K562 (cell line): ENCODE results near the gene TMPO. TPM values are rescaled to one million over a fixed set of nuclear protein-coding genes. Genes with fewer than 3 reads are reported as not detected.
A peak's percentile ranks its signal among the peaks of the same experiment; 100 is the strongest.

Source experiments
- CREB5 ChIP-seq: fragments of 250-450 bp; sonication (Bioruptor Pico); IDR thresholded peaks from 2 replicates; pipeline ENCODE4 v1.5.0; 2020; ENCODE audit warnings: mild to moderate bottlenecking
- EP400 ChIP-seq: fragments of 450-650 bp; IDR thresholded peaks from 2 replicates; pipeline ENCODE4 v1.6.1; 2017; ENCODE audit warnings: antibody characterized with exemption, mild to moderate bottlenecking, moderate library complexity
- ETS1 ChIP-seq: conservative IDR thresholded peaks from 2 replicates; pipeline ENCODE4 v1.6.1; 2011; ENCODE audit warnings: low read depth, mild to moderate bottlenecking, low read length; ENCODE audit not compliant: control insufficient read depth
- KAT2B ChIP-seq: IDR thresholded peaks from one replicate; pipeline ENCODE4 v1.6.1; 2012; ENCODE audit warnings: low read depth, mild to moderate bottlenecking, control low read depth, inconsistent platforms, low read length, moderate library complexity
- LARP7 ChIP-seq: fragments of 450-650 bp; IDR thresholded peaks from 2 replicates; pipeline ENCODE4 v1.6.1; 2016
- MEF2A ChIP-seq: IDR thresholded peaks from 2 replicates; pipeline ENCODE4 v1.6.1; 2011; ENCODE audit warnings: low read depth, mild to moderate bottlenecking, low read length, moderate library complexity; ENCODE audit not compliant: control insufficient read depth
- SRSF1 ChIP-seq: fragments of 200-400 bp; formaldehyde crosslinking; IDR thresholded peaks from 2 replicates; pipeline ENCODE4 v1.6.1; 2017; ENCODE audit warnings: mild to moderate bottlenecking, low read depth, low read length, moderate library complexity
- VEZF1 ChIP-seq: fragments of 200-800 bp; sonication (Bioruptor generic); IDR thresholded peaks from 2 replicates; pipeline ENCODE4 v1.6.1; 2017; ENCODE audit warnings: missing genetic modification characterization, missing compliant biosample characterization
- polyA plus RNA-seq, 8 experiments: library from polyadenylated mRNA; depleted of rRNA in 4 of 8; stranded (reverse) in 5 of 8; unstranded in 3 of 8; fragments of >200 nt; fragmentation: Nextera tagmentation in 2 of 8; fragmentation: Illumina TruSeq in 1 of 8; extraction: Ambion mirVana in 2 of 8; extraction: Trizol in 1 of 8; gene quantifications; 2 replicates each; pipeline versions ENCODE4 v1.2.1 to v1.2.3, GENCODE V29; 2011 to 2014; ENCODE audit warnings: inconsistent platforms in 1 of 8, missing spikeins in 1 of 8
- total RNA-seq, 7 experiments: library from RNA; depleted of rRNA in 6 of 7; stranded (reverse); fragments of >200 nt in 6 of 7; fragmentation: Illumina TruSeq in 2 of 7; extraction: Trizol in 2 of 7; gene quantifications; 2 replicates each; pipeline versions ENCODE4 v1.2.1 to v1.2.3, GENCODE V29; 2011 to 2021; ENCODE audit warnings: low replicate concordance in 1 of 7
- TF ChIP-seq, protein P1 (sequence below): sonication (generic); formaldehyde crosslinking; IDR thresholded peaks from 2 replicates; pipeline ENCODE4 v1.8.1; 2023; ENCODE audit warnings: mild to moderate bottlenecking, missing genetic modification reagents
- TF ChIP-seq, protein P2 (sequence below), 2 experiments: fragments of 450-650 bp; formaldehyde crosslinking in 1 of 2; IDR thresholded peaks; 2 replicates each; pipeline versions ENCODE4 v1.4.0 to v1.6.1; 2014 to 2020; ENCODE audit warnings: mild to moderate bottlenecking in 2 of 2, borderline replicate concordance in 1 of 2, low read depth in 1 of 2

TMPO gene
- total and polyA plus RNA-seq, 9 of the 15 experiments (the other 6 are each of a cell fraction or from before 2014, with no cell fraction given): 62.1 to 263 (median 182) TPM

DNA sequence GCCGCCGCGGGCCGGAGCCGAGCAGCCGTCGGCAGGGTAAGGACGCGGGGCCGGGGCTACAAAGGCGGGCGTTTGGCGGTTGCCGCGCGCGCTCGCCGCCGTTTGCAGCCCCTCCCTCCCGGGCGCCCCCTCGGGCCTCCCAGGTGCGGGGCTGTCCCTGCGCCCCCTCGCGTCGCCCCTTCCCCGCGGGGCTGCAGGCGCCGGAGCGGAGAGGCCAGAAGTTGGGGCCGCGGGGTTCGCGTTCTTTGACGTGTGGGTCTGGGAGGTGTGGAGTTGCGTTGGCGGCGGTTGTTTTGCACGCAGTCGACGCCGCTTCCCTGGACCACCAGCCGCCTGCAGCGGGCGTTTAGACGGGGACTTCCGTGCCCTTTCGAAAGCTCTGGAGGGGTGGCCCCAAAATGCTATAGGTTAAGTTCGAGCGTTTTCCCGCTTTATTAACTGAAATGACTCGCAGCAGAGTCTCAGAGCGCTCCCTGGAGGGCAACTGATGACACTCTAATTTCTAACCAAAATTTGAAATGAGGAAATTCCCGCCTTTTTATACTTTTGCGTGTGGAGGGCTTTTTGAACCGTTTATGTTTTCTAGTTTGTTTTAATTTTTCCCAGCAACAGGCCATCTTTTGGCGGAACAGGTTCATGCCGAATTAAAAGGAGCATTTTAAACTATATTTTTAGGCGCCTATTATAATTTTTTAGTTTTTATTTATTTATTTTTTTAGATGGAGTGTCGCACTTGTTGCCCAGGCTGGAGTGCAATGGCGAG is 902 bp downstream of the TMPO start (continued):
- TF ChIP-seq, protein P1, sequence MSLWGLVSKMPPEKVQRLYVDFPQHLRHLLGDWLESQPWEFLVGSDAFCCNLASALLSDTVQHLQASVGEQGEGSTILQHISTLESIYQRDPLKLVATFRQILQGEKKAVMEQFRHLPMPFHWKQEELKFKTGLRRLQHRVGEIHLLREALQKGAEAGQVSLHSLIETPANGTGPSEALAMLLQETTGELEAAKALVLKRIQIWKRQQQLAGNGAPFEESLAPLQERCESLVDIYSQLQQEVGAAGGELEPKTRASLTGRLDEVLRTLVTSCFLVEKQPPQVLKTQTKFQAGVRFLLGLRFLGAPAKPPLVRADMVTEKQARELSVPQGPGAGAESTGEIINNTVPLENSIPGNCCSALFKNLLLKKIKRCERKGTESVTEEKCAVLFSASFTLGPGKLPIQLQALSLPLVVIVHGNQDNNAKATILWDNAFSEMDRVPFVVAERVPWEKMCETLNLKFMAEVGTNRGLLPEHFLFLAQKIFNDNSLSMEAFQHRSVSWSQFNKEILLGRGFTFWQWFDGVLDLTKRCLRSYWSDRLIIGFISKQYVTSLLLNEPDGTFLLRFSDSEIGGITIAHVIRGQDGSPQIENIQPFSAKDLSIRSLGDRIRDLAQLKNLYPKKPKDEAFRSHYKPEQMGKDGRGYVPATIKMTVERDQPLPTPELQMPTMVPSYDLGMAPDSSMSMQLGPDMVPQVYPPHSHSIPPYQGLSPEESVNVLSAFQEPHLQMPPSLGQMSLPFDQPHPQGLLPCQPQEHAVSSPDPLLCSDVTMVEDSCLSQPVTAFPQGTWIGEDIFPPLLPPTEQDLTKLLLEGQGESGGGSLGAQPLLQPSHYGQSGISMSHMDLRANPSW (CRISPR knock-in tag): no peak
- TF ChIP-seq SRSF1: 0 out of 2 replicates have a peak, but pooled peaks have one; percentile 5
- TF ChIP-seq MEF2A: no peak
- TF ChIP-seq CREB5 (CRISPR knock-in tag): no peak
- TF ChIP-seq LARP7: no peak
- TF ChIP-seq, protein P2, sequence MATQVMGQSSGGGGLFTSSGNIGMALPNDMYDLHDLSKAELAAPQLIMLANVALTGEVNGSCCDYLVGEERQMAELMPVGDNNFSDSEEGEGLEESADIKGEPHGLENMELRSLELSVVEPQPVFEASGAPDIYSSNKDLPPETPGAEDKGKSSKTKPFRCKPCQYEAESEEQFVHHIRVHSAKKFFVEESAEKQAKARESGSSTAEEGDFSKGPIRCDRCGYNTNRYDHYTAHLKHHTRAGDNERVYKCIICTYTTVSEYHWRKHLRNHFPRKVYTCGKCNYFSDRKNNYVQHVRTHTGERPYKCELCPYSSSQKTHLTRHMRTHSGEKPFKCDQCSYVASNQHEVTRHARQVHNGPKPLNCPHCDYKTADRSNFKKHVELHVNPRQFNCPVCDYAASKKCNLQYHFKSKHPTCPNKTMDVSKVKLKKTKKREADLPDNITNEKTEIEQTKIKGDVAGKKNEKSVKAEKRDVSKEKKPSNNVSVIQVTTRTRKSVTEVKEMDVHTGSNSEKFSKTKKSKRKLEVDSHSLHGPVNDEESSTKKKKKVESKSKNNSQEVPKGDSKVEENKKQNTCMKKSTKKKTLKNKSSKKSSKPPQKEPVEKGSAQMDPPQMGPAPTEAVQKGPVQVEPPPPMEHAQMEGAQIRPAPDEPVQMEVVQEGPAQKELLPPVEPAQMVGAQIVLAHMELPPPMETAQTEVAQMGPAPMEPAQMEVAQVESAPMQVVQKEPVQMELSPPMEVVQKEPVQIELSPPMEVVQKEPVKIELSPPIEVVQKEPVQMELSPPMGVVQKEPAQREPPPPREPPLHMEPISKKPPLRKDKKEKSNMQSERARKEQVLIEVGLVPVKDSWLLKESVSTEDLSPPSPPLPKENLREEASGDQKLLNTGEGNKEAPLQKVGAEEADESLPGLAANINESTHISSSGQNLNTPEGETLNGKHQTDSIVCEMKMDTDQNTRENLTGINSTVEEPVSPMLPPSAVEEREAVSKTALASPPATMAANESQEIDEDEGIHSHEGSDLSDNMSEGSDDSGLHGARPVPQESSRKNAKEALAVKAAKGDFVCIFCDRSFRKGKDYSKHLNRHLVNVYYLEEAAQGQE (IDR thresholded peaks at IDR 0.05; ENCODE audit: borderline replicate concordance): peak; percentile 52; the same call in 1 of the 2 replicates
- TF ChIP-seq, protein P2 (CRISPR knock-in tag; IDR thresholded peaks at IDR 0.05; ENCODE audit: low read depth): no peak
- no peak for TF ChIP-seq KAT2B
- peak; percentile 99 for TF ChIP-seq EP400
- 0 out of 2 replicates have a peak, but pooled peaks have one; percentile 30 for TF ChIP-seq ETS1
- TF ChIP-seq VEZF1 (CRISPR knock-in tag): peak; percentile 61
